Measurements from ENCODE around the gene TRAF3IP1.

The TRAF3IP1 gene

DNA sequence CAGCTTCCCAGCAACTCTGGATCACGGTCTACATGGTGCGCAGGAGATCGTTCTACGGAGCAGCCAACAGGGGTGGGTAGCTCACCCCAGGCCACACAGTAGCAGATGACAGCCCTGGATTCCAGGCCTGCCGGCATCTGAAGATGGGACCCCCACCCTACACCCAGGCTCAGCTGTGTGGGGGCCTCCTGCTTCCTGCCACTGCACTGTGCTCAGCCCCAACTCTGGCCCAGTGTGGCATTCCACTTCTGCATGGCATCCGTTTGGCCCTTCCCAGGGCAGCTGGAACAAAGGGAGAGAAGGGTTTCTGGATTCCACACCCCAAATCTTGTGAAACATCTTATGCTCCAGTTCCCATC lies 41.0 kb upstream of the TRAF3IP1 start:
- Histone ChIP-seq H3K4me1 (ENCODE audit: control insufficient read depth in 5 of 5, insufficient read depth in 5 of 5, low read length in 5 of 5) (peaks cover 9 to 43% (median 12%) of the 10 kb centered on the region in 5 donors), H3K4me3 (ENCODE audit: low read depth in 1 of 5, low read length in 5 of 5) (no peak overlapping the region), H3K9ac (ENCODE audit: low read length in 5 of 5) (no peak overlapping the region), H3K27me3 (ENCODE audit: control insufficient read depth in 5 of 5, insufficient read depth in 4 of 5, low read length in 5 of 5) (no peaks in the 10 kb centered on the region), H3K36me3 (ENCODE audit: control insufficient read depth in 5 of 5, insufficient read depth in 5 of 5, low read length in 5 of 5) (peaks cover 4 to 36% (median 31%) of the 10 kb centered on the region in 5 donors), H3K9me3 (ENCODE audit: control insufficient read depth in 5 of 5, low read length in 5 of 5) (no peaks in the 10 kb centered on the region), H3K27ac (ENCODE audit: low read depth, low read length) (no peak overlapping the region)

DNA sequence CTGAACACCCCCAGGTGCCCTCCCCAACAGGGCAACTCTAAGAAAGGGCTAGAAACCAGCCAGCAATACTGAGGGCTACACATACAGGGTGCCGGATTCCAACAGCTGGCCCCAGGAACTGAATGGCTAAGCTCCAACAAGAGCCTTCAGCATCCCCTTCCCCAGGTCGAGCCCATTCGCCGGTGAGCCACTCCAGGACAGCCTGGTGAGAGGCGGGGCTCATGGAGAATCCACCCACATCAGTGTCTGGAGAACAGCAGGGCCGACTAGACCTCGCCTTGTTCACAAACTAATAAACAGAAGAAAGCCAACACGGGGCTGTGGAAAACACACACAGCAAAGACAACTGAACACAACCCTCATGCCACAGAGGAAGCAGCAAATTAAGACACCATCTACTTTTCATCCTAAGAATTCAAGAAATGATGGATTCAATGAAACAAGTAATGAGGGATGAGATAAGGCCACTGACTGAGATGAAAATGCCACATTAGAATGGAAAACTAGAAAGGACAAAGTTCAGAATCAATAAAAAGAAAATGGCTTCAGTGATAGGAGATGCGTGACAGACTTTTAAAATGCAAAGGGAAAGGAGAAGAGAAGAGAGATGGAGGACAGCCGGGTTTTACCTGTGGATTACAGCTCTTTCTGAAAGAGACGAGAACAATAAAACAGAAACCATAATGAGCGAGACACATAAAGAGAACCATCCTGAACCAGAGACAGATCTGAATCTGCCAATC lies 40.1 kb upstream of the TRAF3IP1 start:
- H3K27me3 ChIP-seq (ENCODE audit: control insufficient read depth in 5 of 5, insufficient read depth in 4 of 5, low read length in 5 of 5): no peaks in the 10 kb centered on the region
- no peak overlapping the region for H3K27ac ChIP-seq (ENCODE audit: low read depth, low read length)
- H3K9me3 ChIP-seq (ENCODE audit: control insufficient read depth in 5 of 5, low read length in 5 of 5): no peaks in the 10 kb centered on the region
- no peak overlapping the region for H3K9ac ChIP-seq (ENCODE audit: low read length in 5 of 5)
- H3K4me1 ChIP-seq (ENCODE audit: control insufficient read depth in 5 of 5, insufficient read depth in 5 of 5, low read length in 5 of 5): peaks cover 9 to 51% (median 20%) of the 10 kb centered on the region in 5 donors
- no peak overlapping the region for H3K4me3 ChIP-seq (ENCODE audit: low read depth in 1 of 5, low read length in 5 of 5)
- H3K36me3 ChIP-seq (ENCODE audit: control insufficient read depth in 5 of 5, insufficient read depth in 5 of 5, low read length in 5 of 5): peaks cover 4 to 26% (median 22%) of the 10 kb centered on the region in 5 donors

DNA sequence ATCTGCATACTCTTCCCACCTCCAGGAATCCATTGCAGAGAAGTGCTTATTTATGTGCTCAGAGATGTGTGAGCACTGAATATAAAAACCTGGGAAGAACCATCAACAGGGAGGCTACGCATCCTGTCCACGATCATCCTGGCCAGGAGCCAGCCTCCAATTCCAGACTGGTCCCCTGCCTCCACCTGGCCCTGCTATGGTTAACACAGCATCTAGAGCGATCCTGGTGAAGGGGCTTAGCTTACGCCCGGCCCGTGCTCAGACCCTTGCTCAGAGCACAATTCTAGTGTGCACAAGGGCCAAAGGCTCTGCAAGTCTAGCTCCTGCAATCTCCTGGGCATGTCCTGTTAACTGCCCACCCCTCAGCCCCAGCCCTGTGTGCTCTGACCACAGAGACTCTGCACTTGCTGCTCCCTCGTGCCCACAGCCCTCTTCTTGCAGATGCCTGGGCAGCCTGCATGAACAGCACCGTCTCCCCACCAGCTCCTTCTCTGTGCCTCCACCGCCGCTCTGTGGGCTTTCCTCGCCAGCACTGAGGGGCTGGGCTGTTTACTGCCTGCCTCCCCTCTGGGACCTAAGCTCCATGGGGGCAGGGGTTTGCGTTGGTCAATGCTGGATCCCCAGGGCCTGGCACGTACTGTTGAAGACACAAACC lies 38.4 kb upstream of the TRAF3IP1 start:
- H3K9me3 ChIP-seq (ENCODE audit: control insufficient read depth in 5 of 5, low read length in 5 of 5): no peaks in the 10 kb centered on the region
- H3K27me3 ChIP-seq (ENCODE audit: control insufficient read depth in 5 of 5, insufficient read depth in 4 of 5, low read length in 5 of 5): no peaks in the 10 kb centered on the region
- no peak overlapping the region for H3K4me3 ChIP-seq (ENCODE audit: low read depth in 1 of 5, low read length in 5 of 5)
- peaks cover 2 to 10% (median 7%) of the 10 kb centered on the region in 5 donors for H3K36me3 ChIP-seq (ENCODE audit: control insufficient read depth in 5 of 5, insufficient read depth in 5 of 5, low read length in 5 of 5)
- H3K27ac ChIP-seq (ENCODE audit: low read depth, low read length): no peak overlapping the region
- no peak overlapping the region for H3K9ac ChIP-seq (ENCODE audit: low read length in 5 of 5)
- H3K4me1 ChIP-seq (ENCODE audit: control insufficient read depth in 5 of 5, insufficient read depth in 5 of 5, low read length in 5 of 5): peaks cover 13 to 68% (median 37%) of the 10 kb centered on the region in 5 donors

DNA sequence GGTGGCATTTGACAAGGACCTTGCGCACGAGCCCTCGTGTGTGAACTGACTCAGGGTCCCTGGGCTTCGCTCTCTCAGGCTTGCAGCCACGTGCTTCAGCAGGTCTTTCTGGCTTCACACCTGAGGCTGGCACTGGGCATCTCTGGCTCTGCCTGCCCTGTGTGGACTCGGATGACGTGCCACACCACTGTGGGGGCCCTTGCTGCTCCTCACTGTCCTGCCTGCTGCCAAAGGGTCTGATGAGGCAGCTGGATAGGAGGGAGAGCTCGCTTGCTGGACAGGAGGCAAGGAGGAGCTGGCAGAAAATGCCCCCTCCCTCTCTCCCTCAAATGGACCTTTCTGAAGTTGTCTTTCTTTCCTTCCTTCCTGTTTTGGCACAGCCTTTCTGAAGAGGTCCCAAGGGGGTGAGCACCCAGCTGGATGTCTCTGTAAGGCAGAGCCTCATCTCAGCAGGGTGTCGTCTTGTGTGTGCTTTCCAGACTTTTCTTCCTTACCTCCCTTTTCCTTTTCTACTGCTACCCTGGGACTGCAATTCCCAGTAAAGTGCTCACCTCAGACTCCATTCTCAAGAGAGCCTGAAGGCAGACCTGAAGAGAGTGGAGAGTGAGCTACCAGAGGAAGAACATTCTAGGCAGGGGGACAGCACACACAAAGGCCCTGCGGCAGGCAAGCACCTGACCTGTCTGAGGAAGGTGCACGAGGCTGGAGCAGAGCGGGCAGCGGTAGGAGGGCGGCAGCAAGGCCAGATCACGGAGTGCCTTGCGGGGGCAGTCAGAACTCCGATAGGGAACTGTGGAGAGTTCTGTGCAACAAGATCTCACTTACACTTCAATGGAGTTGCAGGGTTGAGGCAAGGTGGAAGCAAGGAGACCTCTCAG lies 37.2 kb upstream of the TRAF3IP1 start:
- no peaks in the 10 kb centered on the region for H3K36me3 ChIP-seq (ENCODE audit: control insufficient read depth in 5 of 5, insufficient read depth in 5 of 5, low read length in 5 of 5)
- no peaks in the 10 kb centered on the region for H3K9me3 ChIP-seq (ENCODE audit: control insufficient read depth in 5 of 5, low read length in 5 of 5)
- H3K4me1 ChIP-seq (ENCODE audit: control insufficient read depth in 5 of 5, insufficient read depth in 5 of 5, low read length in 5 of 5): peaks cover 17 to 80% (median 48%) of the 10 kb centered on the region in 5 donors
- H3K27me3 ChIP-seq (ENCODE audit: control insufficient read depth in 5 of 5, insufficient read depth in 4 of 5, low read length in 5 of 5): no peaks in the 10 kb centered on the region
- no peak overlapping the region for H3K4me3 ChIP-seq (ENCODE audit: low read depth in 1 of 5, low read length in 5 of 5)
- H3K9ac ChIP-seq (ENCODE audit: low read length in 5 of 5): no peak overlapping the region
- no peak overlapping the region for H3K27ac ChIP-seq (ENCODE audit: low read depth, low read length)

DNA sequence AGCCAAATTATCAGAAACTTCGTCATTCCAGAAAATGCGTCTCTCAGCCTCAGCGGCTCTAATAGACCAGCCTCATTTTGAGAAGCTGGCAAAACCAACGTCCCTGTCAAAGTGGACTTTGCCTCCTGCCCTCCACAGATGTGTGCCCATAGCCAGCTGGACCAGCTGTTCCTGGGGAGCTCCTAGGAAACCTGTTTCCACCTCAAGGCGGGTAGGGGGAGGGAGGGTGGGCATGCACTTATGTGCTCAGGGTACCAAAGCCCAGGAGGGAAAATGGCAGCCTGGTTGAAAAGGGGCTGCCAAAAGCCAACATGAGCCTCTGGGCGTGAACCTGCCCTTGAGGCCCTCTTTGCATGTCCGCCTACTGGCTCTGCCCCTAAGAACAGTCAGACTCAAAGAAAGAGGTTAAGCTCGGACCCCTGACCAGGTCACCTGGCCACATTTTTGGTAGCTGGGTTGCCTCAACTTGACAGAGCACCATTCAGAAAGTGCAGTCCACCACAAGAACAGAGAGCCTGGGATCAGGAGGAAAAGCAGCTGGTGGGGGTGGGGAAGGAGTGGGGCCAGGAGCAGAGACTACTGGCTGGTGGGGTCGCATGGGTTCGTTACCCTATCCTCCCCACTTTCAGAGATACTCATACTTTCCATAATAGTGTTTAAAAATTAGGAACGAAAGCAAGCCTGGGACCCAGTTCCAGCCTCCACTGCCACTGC lies 35.4 kb upstream of the TRAF3IP1 start:
- H3K4me1 ChIP-seq (ENCODE audit: control insufficient read depth in 5 of 5, insufficient read depth in 5 of 5, low read length in 5 of 5): peaks cover 16 to 69% (median 54%) of the 10 kb centered on the region in 5 donors
- H3K9ac ChIP-seq (ENCODE audit: low read length in 5 of 5): peak overlapping the region in 3 of 5 donors; percentile 4 to 41 (median 37)
- no peaks in the 10 kb centered on the region for H3K27me3 ChIP-seq (ENCODE audit: control insufficient read depth in 5 of 5, insufficient read depth in 4 of 5, low read length in 5 of 5)
- peak overlapping the region; percentile 4 to 88 (median 34) for H3K4me3 ChIP-seq (ENCODE audit: low read depth in 1 of 5, low read length in 5 of 5)
- H3K36me3 ChIP-seq (ENCODE audit: control insufficient read depth in 5 of 5, insufficient read depth in 5 of 5, low read length in 5 of 5): no peaks in the 10 kb centered on the region
- peak overlapping the region; percentile 97 for H3K27ac ChIP-seq (ENCODE audit: low read depth, low read length)
- no peaks in the 10 kb centered on the region for H3K9me3 ChIP-seq (ENCODE audit: control insufficient read depth in 5 of 5, low read length in 5 of 5)

DNA sequence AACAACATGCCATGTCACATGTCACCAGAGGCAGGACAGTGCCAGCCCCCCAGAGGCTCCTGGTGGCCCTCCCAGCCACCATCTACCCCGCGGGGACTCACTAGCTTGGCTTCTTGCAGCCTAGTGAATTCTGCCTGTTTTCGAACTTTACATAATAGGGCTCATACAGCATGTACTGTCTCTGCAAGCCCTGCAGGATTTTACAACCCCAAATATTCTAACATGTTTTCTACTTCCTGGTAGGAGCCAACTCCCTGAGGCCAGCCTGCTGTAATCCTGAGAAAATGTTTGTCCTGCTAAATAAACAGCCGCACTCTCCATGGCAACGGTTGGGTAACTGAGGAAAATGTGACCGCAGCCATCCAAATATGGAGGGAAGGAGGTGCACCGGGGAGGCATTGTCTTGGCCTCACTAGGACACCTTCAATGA lies 34.6 kb upstream of the TRAF3IP1 start:
- H3K4me1 ChIP-seq (ENCODE audit: control insufficient read depth in 5 of 5, insufficient read depth in 5 of 5, low read length in 5 of 5): peaks cover 16 to 65% (median 60%) of the 10 kb centered on the region in 5 donors
- H3K9ac ChIP-seq (ENCODE audit: low read length in 5 of 5): peak overlapping the region in 4 of 5 donors; percentile 37 to 98 (median 75)
- no peaks in the 10 kb centered on the region for H3K9me3 ChIP-seq (ENCODE audit: control insufficient read depth in 5 of 5, low read length in 5 of 5)

DNA sequence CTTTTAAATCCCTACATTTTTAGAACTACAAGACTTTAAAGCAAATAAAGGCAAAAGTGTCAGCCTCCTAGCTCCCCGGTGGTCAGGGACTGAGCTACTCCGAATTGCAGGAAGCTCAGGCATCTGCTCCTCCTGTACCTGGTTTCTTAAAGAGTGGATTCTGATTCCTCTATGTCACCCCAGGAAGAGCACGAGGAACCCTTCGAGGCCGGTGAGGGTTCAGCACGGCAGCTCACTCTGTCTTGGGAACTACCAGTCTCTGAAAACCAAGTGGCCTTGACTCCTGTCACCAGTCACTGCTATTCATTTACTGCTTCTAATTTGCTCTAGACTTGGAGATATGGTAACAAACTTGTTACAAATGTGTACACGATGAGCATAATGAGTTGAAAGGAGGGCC lies 34.2 kb upstream of the TRAF3IP1 start:
- peaks cover 16 to 65% (median 60%) of the 10 kb centered on the region in 5 donors for H3K4me1 ChIP-seq (ENCODE audit: control insufficient read depth in 5 of 5, insufficient read depth in 5 of 5, low read length in 5 of 5)
- H3K36me3 ChIP-seq (ENCODE audit: control insufficient read depth in 5 of 5, insufficient read depth in 5 of 5, low read length in 5 of 5): no peaks in the 10 kb centered on the region
- no peaks in the 10 kb centered on the region for H3K9me3 ChIP-seq (ENCODE audit: control insufficient read depth in 5 of 5, low read length in 5 of 5)
- no peaks in the 10 kb centered on the region for H3K27me3 ChIP-seq (ENCODE audit: control insufficient read depth in 5 of 5, insufficient read depth in 4 of 5, low read length in 5 of 5)
- H3K9ac ChIP-seq (ENCODE audit: low read length in 5 of 5): peak overlapping the region in 4 of 5 donors; percentile 58 to 98 (median 78)
- H3K4me3 ChIP-seq (ENCODE audit: low read depth in 1 of 5, low read length in 5 of 5): peak overlapping the region; percentile 33 to 97 (median 93)
- H3K27ac ChIP-seq (ENCODE audit: low read depth, low read length): peak overlapping the region; percentile 97

More for the DNA sequence above, 34.6 kb upstream of the TRAF3IP1 start:
- Histone ChIP-seq H3K27me3 (ENCODE audit: control insufficient read depth in 5 of 5, insufficient read depth in 4 of 5, low read length in 5 of 5) (no peaks in the 10 kb centered on the region), H3K27ac (ENCODE audit: low read depth, low read length) (peak overlapping the region; percentile 97), H3K4me3 (ENCODE audit: low read depth in 1 of 5, low read length in 5 of 5) (peak overlapping the region; percentile 8 to 97 (median 88)), H3K36me3 (ENCODE audit: control insufficient read depth in 5 of 5, insufficient read depth in 5 of 5, low read length in 5 of 5) (no peaks in the 10 kb centered on the region)

DNA sequence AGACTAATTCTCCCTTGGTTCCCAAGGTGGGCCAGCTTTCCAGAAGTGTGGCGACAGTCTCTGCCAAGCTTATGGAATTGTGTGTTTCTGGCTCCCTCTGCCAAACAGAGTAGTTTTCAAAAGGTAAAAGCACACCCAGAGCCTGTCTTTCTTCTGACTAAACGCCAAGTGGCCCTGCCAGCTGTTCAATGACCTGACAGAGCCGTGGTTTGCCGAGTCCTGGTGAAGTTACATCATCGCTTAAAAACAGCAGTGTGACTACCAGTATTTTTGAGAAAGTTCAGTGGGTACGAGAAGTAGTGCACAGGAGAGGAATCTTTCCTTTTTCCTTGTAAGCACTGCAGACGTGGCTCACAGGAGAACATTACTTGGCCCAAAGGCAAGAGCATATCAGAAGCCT lies 33.8 kb upstream of the TRAF3IP1 start:
- Histone ChIP-seq H3K9me3 (ENCODE audit: control insufficient read depth in 5 of 5, low read length in 5 of 5) (no peaks in the 10 kb centered on the region), H3K4me1 (ENCODE audit: control insufficient read depth in 5 of 5, insufficient read depth in 5 of 5, low read length in 5 of 5) (peaks cover 16 to 65% (median 60%) of the 10 kb centered on the region in 5 donors), H3K36me3 (ENCODE audit: control insufficient read depth in 5 of 5, insufficient read depth in 5 of 5, low read length in 5 of 5) (no peaks in the 10 kb centered on the region), H3K27ac (ENCODE audit: low read depth, low read length) (peak overlapping the region; percentile 97), H3K27me3 (ENCODE audit: control insufficient read depth in 5 of 5, insufficient read depth in 4 of 5, low read length in 5 of 5) (no peaks in the 10 kb centered on the region), H3K4me3 (ENCODE audit: low read depth in 1 of 5, low read length in 5 of 5) (peak overlapping the region; percentile 82 to 97 (median 93)), H3K9ac (ENCODE audit: low read length in 5 of 5) (peak overlapping the region in 4 of 5 donors; percentile 64 to 98 (median 86))

DNA sequence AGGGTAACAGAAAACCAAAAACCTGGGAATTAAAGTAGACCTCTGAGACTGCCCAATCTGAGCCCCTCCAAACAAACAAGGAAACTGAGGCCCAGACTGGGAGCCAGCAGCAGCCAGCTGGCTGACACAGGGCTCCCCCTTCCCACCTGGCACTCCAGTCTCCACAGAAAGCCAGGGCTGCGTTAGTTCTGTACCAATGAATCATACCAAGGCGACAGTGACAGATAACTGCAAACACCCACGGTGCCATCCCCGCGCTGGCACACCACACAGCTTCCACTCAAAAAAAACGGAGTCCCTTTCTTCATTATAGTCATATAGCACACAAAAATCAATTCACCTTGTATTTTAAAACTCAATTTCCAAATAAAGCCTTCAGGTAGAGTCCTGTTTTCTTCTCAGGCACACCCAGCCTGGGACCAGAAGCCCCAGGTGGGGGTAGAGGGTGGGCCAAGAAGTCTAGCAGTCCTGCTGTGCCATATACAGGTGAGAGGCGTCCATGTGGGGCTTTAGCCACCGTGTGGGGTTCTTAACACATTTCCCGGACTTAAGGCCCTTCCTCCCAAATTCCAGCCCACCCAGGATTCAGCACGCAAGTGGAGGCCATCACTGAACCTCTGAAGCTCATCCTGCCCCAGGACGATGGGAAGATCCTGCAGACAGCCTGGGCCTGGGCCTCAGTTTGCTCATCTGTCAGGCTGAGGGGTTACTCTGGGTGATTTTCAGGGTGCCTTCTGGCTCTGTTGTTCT lies 33.2 kb upstream of the TRAF3IP1 start:
- Histone ChIP-seq H3K4me1 (ENCODE audit: control insufficient read depth in 5 of 5, insufficient read depth in 5 of 5, low read length in 5 of 5) (peaks cover 16 to 60% (median 58%) of the 10 kb centered on the region in 5 donors), H3K27ac (ENCODE audit: low read depth, low read length) (peak overlapping the region; percentile 97), H3K4me3 (ENCODE audit: low read depth in 1 of 5, low read length in 5 of 5) (peak overlapping the region; percentile 82 to 97 (median 93)), H3K9ac (ENCODE audit: low read length in 5 of 5) (peak overlapping the region in 4 of 5 donors; percentile 81 to 98 (median 94)), H3K27me3 (ENCODE audit: control insufficient read depth in 5 of 5, insufficient read depth in 4 of 5, low read length in 5 of 5) (no peaks in the 10 kb centered on the region), H3K9me3 (ENCODE audit: control insufficient read depth in 5 of 5, low read length in 5 of 5) (no peaks in the 10 kb centered on the region), H3K36me3 (ENCODE audit: control insufficient read depth in 5 of 5, insufficient read depth in 5 of 5, low read length in 5 of 5) (no peaks in the 10 kb centered on the region)

Measured in subcutaneous abdominal adipose tissue (tissue), 5 donors.